Smooth muscle cell (in vitro differentiated cells): ENCODE results near the gene IFIT2. TPM values are rescaled to one million over a fixed set of nuclear protein-coding genes. Genes with fewer than 3 reads are reported as not detected.

Source experiments
- DNase-seq: peaks from one replicate; lab custom pipeline; 2025; ENCODE audit not compliant: unreplicated experiment; lab: John Stamatoyannopoulos, UW
- H2AFZ ChIP-seq: fragments of 200-600 bp; sonication (generic); 2 replicates; pipeline ENCODE4 v1.6.0; 2016; ENCODE audit warnings: antibody characterized with exemption, low read depth, mild to moderate bottlenecking
- H3F3A ChIP-seq: fragments of 200-600 bp; sonication (generic); 2 replicates; pipeline ENCODE4 v1.6.0; 2017; ENCODE audit warnings: antibody characterized with exemption, low read depth
- H3K27ac ChIP-seq: fragments of 200-600 bp; sonication (generic); 2 replicates; pipeline ENCODE4 v1.5.1; 2016; ENCODE audit warnings: low read depth, mild to moderate bottlenecking
- H3K27me3 ChIP-seq: fragments of 200-600 bp; sonication (generic); 2 replicates; pipeline ENCODE4 v1.6.1; 2016; ENCODE audit warnings: low read depth, mild to moderate bottlenecking
- H3K36me3 ChIP-seq: fragments of 200-600 bp; sonication (generic); 2 replicates; pipeline ENCODE4 v1.5.1; 2016; ENCODE audit warnings: low read depth
- H3K4me1 ChIP-seq: fragments of 200-600 bp; sonication (generic); 2 replicates; pipeline ENCODE4 v1.5.1; 2016; ENCODE audit warnings: low read depth
- H3K4me2 ChIP-seq: fragments of 200-600 bp; sonication (generic); 2 replicates; pipeline ENCODE4 v1.6.0; 2016; ENCODE audit warnings: mild to moderate bottlenecking
- H3K4me3 ChIP-seq: fragments of 200-600 bp; sonication (generic); 2 replicates; pipeline ENCODE4 v1.5.1; 2016; ENCODE audit warnings: mild to moderate bottlenecking
- H3K79me2 ChIP-seq: fragments of 200-600 bp; sonication (generic); 2 replicates; pipeline ENCODE4 v1.6.0; 2016; ENCODE audit warnings: low read depth, mild to moderate bottlenecking
- H3K9ac ChIP-seq: fragments of 200-600 bp; sonication (generic); 2 replicates; pipeline ENCODE4 v1.6.0; 2016; ENCODE audit warnings: low read depth
- H3K9me3 ChIP-seq: fragments of 200-600 bp; sonication (generic); replicated peaks from 2 replicates; pipeline ENCODE4 v1.5.1; 2016; ENCODE audit warnings: low read depth
- H4K20me1 ChIP-seq: fragments of 200-600 bp; sonication (generic); 2 replicates; pipeline ENCODE4 v1.6.0; 2016; ENCODE audit warnings: low read depth
- WGBS: methylation state at CpG from one replicate; pipeline ENCODE4 v1.1.7; 2016; ENCODE audit warnings: low lambda C conversion rate; 5-methylcytosine and 5-hydroxymethylcytosine counted together
- polyA plus RNA-seq: library from polyadenylated mRNA; unstranded; fragments of >200 nt; fragmentation: Nextera tagmentation; extraction: Ambion mirVana; gene quantifications from 2 replicates; pipeline ENCODE4 v1.2.1, GENCODE V29; 2016
- total RNA-seq: library from RNA; depleted of rRNA; stranded (reverse); fragments of >200 nt; gene quantifications from 2 replicates; pipeline ENCODE4 v1.2.3, GENCODE V29; 2014
- TF ChIP-seq, protein P1 (sequence below): fragments of 200-600 bp; sonication (generic); IDR thresholded peaks from 2 replicates; pipeline ENCODE4 v1.5.1; 2017; ENCODE audit warnings: borderline replicate concordance, mild to moderate bottlenecking, antibody characterized with exemption; ENCODE audit not compliant: insufficient read depth, poor library complexity, severe bottlenecking

IFIT2 gene
- total and polyA plus RNA-seq, 2 experiments from 2014 or later, result 0.27 to 1.5 TPM

DNA sequence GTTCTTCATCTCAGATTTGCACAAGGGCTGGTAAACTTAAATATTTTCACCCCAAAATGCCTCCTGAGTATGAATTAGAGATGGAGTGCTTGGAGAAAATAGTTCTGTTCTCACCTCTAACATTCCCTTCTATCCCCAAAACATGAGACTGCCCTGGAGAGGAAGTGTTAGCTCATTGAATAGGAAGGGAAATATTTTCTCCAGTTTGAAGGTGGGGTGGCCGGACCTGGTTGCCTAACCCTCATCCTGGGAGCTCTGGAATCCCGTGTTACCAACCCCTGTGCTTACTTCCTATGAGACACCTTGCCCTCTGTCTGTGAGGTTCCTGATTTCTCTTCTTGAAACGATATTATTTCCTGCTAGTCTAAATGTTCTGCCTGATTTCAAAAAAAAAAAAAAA, 779 bp downstream of the IFIT2 start:
- Histone ChIP-seq H3K4me1 (peaks cover 2% of the 10 kb centered on the region), H3F3A (no peaks in the 10 kb centered on the region), H2AFZ (peak overlapping the region; percentile 96), H3K36me3 (no peaks in the 10 kb centered on the region), H3K4me2 (no peak overlapping the region), H3K9ac (no peak overlapping the region), H3K9me3 (no peaks in the 10 kb centered on the region), H4K20me1 (no peaks in the 10 kb centered on the region), H3K27me3 (no peaks in the 10 kb centered on the region), H3K4me3 (peak overlapping the region; percentile 54), H3K79me2 (no peaks in the 10 kb centered on the region), H3K27ac (no peak overlapping the region)
- WGBS, result 93% methylated on average over 3 of the region's 3 CpGs
- no peak for DNase-seq
- TF ChIP-seq, protein P1, sequence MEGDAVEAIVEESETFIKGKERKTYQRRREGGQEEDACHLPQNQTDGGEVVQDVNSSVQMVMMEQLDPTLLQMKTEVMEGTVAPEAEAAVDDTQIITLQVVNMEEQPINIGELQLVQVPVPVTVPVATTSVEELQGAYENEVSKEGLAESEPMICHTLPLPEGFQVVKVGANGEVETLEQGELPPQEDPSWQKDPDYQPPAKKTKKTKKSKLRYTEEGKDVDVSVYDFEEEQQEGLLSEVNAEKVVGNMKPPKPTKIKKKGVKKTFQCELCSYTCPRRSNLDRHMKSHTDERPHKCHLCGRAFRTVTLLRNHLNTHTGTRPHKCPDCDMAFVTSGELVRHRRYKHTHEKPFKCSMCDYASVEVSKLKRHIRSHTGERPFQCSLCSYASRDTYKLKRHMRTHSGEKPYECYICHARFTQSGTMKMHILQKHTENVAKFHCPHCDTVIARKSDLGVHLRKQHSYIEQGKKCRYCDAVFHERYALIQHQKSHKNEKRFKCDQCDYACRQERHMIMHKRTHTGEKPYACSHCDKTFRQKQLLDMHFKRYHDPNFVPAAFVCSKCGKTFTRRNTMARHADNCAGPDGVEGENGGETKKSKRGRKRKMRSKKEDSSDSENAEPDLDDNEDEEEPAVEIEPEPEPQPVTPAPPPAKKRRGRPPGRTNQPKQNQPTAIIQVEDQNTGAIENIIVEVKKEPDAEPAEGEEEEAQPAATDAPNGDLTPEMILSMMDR, result no peak

DNA sequence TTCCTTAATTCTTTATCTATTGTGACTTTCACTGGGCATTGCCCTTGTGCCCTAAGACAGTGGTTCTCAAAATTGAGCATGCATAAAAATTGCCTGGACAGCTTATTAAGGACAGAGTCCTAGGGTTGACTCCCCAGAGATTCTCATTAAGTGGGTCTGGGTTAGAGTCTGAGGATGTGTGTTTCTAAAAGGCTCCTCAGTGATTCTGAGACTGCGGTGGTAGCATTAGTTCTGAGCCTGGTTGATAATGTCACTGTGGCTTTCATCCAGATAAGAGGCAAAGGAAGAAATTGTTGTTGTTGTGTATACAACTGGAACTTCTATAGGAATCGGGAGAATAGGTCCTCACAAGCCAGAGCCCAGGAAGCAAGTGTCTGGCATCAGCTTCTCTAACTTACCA, 1.3 kb downstream of the IFIT2 start:
- H3K4me1 ChIP-seq, result peaks cover 2% of the 10 kb centered on the region
- H3K9ac ChIP-seq, result no peak overlapping the region
- no peak overlapping the region for H3K4me2 ChIP-seq
- 52% methylated on average over 2 of the region's 2 CpGs for WGBS
- TF ChIP-seq, protein P1, result no peak
- DNase-seq, result no peak
- H3K27ac ChIP-seq, result no peak overlapping the region
- no peaks in the 10 kb centered on the region for H3K27me3 ChIP-seq
- no peaks in the 10 kb centered on the region for H3K36me3 ChIP-seq
- H3K4me3 ChIP-seq, result no peak overlapping the region
- H3F3A ChIP-seq, result no peaks in the 10 kb centered on the region
- no peaks in the 10 kb centered on the region for H3K9me3 ChIP-seq
- no peaks in the 10 kb centered on the region for H4K20me1 ChIP-seq
- H3K79me2 ChIP-seq, result no peaks in the 10 kb centered on the region
- H2AFZ ChIP-seq, result peak overlapping the region; percentile 96

DNA sequence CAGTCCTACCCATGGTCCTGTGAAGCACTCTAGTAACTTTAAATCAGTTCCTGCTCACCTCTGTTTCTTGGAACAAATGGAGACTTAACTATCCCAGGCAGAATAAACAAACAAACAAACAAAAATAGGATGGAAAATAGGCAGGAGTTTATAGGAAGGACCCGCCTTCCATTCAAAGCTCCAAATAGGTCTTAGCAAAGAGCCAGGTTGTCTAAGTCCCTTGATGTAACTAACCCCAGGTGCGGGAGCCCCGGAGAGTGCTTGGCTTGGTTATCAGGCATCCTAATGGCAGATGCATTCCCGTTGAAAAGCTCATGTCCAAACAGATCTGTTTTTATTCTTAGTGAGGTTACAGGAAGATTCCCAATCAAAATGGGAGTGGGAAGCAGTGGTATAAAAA, 2.2 kb downstream of the IFIT2 start:
- no peak overlapping the region for H3K4me3 ChIP-seq
- 85% methylated on average over 4 of the region's 4 CpGs for WGBS

DNA sequence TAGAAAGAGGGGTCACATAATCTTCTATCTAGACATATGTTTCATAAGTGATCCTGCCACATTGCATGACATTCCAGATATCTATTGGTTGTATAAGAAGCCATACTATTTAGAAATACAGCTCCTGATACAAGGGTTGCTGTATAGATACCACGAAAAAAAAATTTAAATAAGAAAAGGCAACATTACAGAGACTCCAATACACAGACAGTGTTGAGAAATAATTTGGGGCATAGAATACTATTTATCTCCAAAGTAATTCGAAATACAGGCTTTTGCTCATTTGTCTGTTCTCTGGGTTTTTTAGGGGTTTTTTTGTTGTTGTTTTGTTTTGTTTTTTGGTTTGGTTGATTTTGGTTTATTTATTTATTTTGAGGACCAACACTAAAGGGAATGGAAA, 2.6 kb downstream of the IFIT2 start:
- Histone ChIP-seq H2AFZ (no peak overlapping the region), H3F3A (no peaks in the 10 kb centered on the region)
- 88% methylated on average over 2 of the region's 2 CpGs for WGBS

More for the DNA sequence above, 2.2 kb downstream of the IFIT2 start:
- DNase-seq, result no peak
- Histone ChIP-seq H4K20me1 (no peaks in the 10 kb centered on the region), H3K79me2 (no peaks in the 10 kb centered on the region), H3K4me2 (no peak overlapping the region), H3K27me3 (no peaks in the 10 kb centered on the region), H3K36me3 (no peaks in the 10 kb centered on the region), H3K9me3 (no peaks in the 10 kb centered on the region), H2AFZ (no peak overlapping the region), H3K4me1 (peaks cover 2% of the 10 kb centered on the region), H3F3A (no peaks in the 10 kb centered on the region), H3K9ac (no peak overlapping the region), H3K27ac (no peak overlapping the region)
- TF ChIP-seq, protein P1, result no peak

More for the DNA sequence above, 2.6 kb downstream of the IFIT2 start:
- Histone ChIP-seq H4K20me1 (no peaks in the 10 kb centered on the region), H3K9me3 (no peaks in the 10 kb centered on the region), H3K4me3 (no peak overlapping the region), H3K27me3 (no peaks in the 10 kb centered on the region), H3K4me2 (no peak overlapping the region), H3K36me3 (no peaks in the 10 kb centered on the region), H3K4me1 (peaks cover 2% of the 10 kb centered on the region), H3K27ac (no peak overlapping the region), H3K9ac (no peak overlapping the region), H3K79me2 (no peaks in the 10 kb centered on the region)
- DNase-seq, result no peak
- TF ChIP-seq, protein P1, result no peak
